HG03521 (cell line): ENCODE data around the gene SOAT1.

Experiments
- ATAC-seq: cut with Tn5 transposase; IDR thresholded peaks from one replicate; pipeline ENCODE4 v1.9.1; 2021; ENCODE audit warnings: mild to moderate bottlenecking, moderate library complexity; ENCODE audit not compliant: unreplicated experiment

Gene SOAT1

DNA sequence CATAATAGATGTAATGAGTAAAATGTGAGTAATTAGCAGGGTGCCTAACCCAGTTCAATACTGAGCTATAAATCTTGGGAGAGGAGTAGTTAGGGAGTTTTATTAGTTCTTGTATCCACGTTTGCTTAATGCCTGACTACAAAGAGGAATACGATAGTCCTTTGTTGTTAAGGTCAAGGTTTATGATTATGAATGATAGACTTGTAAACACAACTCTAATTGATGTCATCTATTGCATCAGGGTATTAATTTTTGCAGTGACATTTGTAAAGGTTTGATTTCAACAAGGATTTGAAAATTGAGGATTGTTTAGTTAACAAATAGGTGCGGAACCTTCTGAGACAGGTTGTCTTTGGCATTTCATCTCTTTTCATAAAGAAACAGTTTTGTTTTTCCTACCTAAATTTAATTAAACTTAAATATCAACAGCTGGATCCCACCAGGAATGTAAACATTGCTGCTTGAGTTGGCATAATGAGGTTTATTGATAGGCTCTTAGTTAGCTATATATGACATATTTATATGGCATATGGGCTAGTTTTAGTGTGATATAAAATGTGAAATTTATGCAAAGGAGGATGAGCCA lies 9.7 kb downstream of the SOAT1 start:
- ATAC-seq = no peak

DNA sequence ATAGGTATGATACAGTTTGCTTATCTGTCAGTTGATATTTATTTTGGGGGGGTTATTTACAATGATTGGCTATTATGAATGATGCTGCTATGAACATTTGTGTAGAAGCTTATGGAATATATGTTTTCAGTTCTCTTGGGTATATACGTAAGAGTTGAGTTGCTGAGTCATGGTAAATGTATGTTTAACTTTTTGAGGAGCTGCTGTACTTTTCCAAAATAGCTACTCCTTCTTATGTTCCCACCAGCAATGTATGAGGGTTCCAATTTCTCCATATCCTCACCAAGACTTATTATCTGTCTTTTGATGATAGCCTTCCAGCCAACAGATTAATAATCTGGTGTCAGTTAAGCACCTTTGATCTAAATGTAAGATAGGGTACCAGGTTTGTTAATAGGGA lies 11.9 kb downstream of the SOAT1 start:
- no peak for ATAC-seq

DNA sequence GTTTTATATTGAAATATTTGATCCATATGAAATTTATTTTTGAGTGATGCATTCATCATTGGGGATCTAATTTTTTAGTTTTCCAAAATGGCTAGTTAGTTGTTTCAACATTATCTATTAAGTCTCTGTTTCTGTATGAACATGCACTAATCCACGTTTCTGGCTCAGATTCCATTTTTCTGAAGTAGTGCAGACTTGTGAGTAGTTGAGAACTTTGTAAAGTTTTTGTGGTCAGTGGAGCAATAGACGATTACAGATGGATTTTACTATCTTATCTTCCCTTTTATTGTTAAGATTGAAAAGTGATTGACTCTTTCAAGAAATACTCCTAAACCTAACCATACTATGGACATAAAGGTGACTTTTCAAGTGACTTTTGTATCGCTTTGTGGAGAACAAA lies 16.7 kb downstream of the SOAT1 start:
- no peak for ATAC-seq

DNA sequence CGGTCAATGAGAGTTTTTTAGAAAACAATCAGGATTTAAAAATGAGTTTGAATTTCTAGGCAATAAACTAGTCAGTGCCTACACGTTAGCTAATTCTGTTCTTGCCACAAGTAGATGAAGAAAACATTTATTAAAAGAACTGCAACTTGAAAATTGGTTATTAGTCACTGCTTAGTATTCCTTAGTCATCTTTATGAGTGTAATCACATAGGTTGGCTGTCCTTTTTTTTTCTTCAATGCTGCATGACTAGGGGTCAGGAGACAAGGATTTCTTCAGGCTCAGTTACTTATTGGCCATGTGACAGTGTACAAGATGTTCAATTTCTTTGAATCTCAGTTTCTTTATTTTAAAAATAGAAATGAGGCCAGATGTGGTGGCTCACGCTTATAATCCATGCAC lies 17.1 kb downstream of the SOAT1 start:
- no peak for ATAC-seq

DNA sequence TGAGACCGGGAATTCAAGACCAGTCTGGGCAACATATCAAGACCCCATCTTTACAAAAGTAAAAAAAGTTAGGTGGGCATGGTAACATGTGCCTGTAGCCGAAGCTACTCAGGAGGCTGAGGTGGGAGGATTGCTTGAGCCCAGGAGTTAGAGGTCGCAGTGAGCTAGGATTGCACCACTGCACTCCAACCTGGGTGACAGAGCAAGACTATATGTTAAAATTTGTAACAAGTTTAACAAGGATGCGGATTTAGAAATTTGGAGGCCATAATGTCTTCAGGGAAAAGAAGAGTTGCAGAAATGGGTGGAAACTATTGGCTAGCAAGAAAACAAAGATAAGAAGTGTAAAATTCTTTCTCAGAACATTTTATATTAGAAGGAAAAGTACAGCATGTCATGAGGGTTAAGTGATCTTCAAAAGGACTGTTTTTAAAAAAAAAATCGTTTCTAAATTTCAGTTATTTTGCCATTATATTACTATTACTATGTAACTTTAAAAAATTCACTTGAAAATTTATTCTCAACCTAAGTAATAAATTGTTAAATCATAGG lies 17.6 kb downstream of the SOAT1 start:
- no peak for ATAC-seq

DNA sequence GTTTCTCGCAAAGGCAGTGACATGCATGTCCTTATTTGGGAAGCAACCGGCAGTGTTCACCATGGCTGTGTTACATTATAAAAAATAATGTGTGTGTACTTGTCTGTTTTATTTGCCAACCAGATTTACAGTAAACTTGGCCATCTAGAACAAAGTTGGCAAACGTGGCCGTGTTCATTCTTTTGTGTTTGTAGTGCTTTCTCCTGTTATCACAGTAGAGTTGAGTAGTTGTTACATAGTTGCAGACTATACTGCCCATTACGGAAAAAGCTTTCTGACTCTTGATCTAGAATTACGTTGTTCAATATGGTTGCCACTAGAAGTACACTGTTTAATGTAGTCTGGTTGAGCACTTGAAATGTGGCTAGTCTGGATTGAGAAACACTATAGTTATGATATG lies 19.4 kb downstream of the SOAT1 start:
- no peak for ATAC-seq

DNA sequence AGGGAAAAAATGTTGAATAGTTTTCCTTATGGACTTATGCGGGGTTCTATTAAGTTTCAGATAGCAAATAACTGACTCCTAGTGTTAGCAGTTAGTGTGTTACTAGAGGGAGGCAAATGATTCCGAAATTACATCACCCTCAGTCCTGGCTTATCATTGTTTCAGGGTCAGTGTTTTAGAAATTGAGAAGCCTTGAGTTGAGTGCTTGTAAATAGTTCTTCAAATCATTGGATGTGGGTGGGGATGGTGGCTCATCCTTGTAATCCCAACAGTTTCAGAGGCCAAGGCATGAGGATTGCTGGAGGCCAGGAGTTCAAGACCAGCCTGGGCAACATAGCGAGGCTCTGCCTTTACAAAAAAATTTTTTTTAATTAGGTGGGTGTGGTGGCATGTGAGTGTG lies 21.3 kb downstream of the SOAT1 start:
- ATAC-seq = no peak

DNA sequence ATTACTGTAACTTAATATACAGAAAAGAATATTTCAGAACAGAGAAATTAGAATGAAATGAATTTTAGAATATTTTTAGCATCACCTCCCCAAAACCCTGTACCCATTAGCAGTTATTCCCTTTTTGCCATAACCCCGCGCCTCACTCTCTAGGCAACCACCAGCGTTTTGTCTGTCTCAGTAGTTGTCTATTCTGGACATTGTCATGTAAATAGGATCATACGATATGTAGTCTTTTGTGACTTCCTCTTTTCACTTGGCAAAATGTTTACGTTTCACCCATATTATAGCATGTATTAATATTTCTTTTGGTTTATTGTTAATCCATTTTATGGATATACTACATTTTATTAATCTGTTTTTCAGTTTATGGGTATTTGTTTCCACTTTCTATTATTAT lies 24.9 kb downstream of the SOAT1 start:
- no peak for ATAC-seq

DNA sequence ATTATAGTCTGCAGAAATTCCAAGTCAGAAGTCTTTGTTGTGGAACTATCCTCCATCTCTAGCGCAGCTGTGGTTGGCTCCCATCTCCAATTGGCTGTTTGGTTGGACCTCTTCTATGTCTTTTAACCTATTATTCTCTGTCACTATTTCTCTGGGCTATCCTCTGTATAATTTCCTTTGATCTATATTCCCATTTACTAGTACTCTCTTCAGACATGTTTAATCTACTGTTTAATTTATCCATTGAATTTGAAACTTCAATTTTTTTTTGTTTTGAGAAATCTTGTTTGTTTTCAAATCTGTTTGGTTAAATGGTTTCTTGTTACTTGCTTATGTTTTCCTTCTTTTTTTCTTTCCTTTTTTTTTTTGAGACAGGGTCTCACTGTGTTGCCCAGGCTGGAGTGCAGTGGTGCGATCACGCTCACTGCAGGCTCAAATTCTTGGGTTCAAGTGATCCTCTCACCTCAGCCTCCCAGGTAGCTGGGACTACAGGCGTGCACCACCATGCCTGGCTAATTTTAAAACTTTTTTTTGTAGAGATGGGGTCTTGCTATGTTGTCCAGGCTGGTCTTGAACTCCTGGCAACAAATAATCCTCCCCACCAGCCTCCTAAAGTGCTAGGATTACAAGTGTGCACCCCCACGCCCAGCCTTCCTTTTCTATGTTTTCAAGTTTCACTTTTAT lies 28.1 kb downstream of the SOAT1 start:
- no peak for ATAC-seq

DNA sequence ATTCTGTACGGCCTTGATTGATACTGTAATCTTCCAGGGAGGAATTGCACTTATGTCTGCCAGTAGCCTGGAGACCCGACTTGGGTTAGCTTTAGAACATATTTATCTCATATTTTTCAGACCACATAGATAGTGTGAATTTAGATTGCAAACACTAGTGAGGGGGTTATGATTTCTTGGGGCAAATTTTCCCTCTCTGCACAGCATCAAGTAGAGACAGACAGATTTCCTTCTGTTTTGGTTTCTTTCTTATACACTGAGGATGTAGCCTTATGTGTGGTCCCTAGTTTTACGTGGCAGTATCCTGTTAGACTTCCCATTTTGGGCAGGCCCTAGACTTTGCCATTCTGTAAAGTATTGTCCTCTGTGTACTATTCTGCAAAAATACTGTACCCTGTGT lies 29.0 kb downstream of the SOAT1 start:
- ATAC-seq = no peak

DNA sequence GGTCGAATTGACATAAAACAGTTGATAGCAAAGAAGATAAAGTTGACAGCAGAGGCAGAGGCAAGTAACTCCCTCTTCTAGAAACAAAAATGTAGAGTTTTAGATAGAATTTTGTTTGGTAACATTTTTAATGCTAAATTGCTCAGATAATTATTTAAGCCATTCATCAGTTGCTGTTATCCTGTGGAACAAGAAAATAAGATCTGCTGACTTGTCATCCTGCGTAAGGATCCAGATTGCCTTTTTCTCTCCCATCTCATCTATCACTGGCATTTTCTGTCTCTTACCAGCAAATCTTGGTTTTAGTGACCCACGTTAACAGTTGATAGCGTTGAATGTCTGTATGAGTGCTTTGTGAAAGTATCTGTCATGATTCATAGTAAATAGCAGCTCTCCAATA lies 29.8 kb downstream of the SOAT1 start:
- no peak for ATAC-seq

DNA sequence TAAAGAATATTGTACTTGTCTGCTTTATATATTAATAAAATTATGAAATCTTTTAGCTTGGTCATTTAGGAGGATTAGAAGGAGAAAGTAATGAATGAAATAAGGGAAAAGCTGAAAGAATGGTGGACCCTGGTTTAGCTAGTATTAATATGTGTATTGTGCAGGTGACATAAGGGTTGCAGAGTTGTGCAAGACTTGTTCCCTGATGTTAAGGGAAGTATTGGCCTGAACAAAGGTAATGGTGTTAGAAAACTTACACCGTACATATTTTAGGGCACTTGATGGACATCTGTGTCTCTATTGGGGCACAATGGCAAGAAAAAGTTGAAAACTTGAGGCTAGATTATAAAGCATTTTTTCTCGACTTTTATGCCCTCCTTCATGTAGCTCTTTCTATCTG lies 32.2 kb downstream of the SOAT1 start:
- ATAC-seq = no peak

DNA sequence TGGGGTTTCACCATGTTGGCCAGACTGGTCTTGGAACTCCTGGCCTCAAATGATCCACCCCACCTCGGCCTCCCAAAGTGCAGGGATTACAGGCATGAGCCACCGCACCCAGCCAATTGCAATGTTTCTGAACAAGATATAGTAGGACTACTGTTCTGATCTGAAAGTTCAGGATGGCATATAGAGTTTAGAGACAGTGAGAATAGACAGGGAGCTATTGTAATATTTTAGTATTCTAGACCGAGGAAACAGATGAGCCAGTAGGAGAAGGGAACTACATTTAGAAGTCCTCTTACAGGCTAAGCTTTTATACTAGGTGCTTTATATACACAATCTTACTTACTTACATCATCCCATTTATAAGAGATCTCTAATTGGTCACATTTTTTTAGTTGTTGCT lies 33.1 kb downstream of the SOAT1 start:
- no peak for ATAC-seq

DNA sequence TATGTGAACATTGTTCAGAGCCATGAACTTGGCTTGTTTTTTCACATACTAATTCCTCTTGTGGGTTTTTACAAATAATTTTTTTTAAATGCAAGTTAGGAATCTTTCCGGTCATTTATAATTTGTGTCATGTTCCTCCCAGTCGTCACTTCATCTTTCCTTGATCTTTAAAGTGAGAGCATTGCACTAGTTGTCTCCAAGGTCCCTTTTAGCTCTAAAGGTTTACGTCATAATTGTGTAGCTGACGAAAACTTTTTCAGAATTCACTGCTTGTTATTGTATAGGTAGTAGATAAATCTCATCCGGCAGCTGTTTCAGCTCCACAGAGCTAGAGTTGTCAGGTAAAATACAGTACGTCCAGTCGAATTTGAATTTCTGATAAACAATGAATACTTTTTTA lies 33.6 kb downstream of the SOAT1 start:
- ATAC-seq = no peak

DNA sequence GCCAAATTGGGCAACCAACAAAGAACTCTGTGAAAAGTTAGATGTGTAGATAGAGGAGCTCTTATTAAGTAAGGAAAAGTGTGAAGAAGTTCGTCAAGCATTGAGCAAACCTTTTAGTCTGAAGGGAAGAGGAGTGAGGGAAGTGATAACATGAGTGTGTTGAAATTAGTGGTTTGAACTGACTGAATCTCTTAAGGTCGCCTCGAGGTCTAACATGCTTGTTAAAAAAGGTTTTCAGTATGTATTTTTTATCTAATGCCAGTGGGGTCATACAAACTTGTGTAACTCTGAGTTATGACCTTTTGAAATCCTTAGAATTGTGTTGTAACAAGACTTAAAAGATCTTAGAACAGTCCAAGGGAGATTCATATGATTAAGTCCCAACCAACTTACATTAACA lies 34.1 kb downstream of the SOAT1 start:
- ATAC-seq = no peak

DNA sequence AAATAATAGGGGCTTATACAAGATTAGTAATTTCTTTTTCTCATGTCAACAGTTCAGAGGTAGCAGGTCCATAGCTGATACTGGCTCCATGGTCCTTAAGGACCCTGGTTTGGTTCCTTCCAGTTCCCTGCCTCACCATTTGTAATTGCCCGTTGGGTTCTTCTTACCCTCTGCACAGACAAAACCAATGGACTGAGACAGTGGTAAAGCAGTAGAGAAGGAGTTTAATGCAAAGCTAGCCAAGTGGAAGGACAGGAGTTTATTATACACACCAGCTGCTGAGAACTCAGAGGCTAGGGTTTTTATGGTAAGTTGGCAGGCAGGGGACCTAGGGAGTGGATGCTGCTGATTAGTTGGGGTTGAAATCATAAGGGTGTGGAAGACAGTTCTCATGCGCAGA lies 36.3 kb downstream of the SOAT1 start:
- no peak for ATAC-seq

DNA sequence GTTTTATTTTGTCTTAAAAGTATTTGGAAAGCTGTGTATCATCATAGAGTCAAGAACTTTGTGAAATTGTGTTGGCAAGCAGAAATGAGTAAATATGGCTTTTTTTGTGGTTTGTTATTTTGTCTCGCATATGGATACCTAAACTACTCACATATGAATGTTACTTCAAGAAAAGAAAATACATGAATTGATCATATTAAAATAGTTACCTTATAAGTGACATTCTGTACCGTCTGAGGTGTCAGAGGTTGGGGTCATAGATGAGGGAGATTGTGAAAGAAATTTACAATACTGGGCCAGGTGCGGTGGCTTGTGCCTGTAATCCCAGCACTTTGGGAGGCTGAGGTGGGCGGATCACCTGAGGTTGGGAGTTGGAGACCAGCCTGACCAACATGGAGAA lies 40.8 kb downstream of the SOAT1 start:
- no peak for ATAC-seq

DNA sequence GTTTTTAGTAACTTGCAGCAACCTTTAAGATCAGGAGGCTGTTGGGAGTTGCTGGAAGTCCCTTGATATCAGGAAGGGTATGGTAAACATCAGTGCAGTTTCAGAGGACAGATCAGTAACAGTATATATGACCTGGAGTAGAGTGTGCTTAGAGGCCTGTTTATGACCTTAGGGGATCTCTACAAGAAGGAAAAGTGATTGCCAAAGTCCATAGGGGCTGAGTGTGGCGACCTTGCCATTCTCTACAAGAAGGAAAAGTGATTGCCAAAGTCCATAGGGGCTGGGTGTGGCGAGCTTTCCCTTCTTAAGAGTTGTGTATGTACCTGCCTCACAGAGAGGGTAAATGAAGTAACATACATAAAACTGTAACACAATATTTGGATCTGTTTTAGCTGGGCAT lies 43.7 kb downstream of the SOAT1 start:
- no peak for ATAC-seq

DNA sequence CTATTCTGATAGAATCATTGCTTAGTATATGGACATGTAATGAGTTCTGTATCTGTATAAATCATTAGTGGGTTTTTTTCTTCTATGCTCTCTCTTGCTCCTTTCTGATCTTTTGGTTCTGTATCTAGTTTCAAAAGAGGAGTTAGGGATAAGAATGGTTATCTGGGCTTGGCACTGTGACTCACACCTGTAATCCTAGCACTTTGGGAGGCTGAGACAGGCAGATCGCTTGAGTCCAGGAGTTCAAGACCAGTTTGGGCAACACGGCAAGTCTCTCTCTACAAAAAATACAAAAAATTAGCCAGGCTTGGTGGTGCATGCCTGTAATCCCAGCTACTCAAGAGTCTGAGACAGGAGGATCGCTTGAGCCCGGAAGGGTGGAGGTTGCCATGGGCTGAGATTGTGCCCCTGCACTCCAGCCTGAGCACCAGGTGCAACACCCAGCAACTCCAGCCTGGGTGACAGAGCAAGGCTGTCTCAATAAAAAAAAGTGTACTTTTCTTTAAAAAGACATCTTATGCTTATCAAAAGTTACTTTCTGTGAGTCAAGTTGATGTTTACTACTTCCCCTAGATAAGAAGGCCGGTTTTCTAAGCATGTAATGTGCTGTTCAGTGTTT lies 44.5 kb downstream of the SOAT1 start:
- no peak for ATAC-seq

DNA sequence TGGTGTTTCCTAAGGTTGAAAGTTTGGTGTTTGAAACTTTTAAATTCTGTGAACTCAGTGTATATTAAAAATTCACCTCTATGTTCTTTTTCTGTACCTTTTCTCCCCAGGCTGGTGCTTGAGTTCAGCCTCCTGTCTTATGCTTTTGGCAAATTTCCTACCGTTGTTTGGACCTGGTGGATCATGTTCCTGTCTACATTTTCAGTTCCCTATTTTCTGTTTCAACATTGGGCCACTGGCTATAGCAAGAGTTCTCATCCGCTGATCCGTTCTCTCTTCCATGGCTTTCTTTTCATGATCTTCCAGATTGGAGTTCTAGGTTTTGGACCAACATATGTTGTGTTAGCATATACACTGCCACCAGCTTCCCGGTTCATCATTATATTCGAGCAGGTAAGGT lies 47.3 kb downstream of the SOAT1 start:
- ATAC-seq = no peak

DNA sequence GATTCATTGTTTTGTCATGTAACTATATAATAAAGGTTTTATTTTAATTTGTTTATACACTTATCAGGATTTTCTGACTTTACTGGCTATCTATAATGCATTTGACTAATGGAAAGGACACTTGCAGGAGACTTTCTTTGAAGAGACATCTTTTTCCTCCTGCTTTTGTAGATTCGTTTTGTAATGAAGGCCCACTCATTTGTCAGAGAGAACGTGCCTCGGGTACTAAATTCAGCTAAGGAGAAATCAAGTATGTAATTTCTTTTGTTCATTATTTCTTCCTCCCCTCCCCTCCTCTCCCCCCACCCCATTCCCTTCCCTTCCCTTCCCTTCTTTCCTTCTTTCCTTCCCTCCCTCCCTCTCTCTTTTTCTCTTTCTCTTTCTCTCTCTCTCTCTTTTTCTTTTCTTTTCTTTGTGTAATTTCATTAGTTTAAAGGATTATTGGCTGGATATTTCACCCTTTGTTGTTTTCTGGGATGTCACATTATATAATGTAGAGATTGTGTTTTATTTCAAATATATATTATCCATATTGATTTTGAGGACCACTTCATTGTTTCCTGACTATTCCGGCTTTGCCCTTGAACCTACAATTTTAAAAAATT lies 48.4 kb downstream of the SOAT1 start:
- no peak for ATAC-seq
